ENCODE measurements around the gene LRRC45.

DNA sequence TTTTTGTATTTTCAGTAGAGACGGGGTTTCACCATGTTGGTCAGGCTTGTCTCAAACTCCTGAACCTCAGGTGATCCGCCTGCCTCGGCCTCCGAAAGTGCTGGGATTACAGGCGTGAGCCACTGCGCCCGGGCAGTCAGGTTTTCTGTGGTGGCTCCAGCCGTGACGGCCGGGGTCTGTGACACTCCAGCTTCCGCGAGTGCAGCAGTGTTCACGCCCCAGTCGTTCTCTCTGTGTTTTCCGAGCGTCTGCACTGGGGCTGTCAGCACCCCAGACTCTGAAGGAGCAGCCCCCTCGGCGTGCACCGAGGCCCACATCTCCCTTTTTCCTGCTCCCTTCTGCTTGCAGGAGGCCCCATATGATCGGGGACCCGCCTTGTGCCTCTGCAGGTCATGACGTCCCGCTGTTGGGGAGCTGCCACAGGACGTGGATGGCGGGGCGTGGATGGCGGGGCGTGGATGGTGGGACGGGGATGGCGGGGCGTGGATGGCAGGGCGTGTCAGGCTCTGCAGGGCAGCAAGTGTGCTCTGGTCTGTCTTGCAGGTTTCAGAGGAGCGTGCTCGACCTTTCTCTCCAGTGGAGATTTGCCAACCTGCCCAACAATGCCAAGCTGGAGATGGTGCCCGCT lies 40.0 kb upstream of the LRRC45 start:
- TF ChIP-seq, protein P1, sequence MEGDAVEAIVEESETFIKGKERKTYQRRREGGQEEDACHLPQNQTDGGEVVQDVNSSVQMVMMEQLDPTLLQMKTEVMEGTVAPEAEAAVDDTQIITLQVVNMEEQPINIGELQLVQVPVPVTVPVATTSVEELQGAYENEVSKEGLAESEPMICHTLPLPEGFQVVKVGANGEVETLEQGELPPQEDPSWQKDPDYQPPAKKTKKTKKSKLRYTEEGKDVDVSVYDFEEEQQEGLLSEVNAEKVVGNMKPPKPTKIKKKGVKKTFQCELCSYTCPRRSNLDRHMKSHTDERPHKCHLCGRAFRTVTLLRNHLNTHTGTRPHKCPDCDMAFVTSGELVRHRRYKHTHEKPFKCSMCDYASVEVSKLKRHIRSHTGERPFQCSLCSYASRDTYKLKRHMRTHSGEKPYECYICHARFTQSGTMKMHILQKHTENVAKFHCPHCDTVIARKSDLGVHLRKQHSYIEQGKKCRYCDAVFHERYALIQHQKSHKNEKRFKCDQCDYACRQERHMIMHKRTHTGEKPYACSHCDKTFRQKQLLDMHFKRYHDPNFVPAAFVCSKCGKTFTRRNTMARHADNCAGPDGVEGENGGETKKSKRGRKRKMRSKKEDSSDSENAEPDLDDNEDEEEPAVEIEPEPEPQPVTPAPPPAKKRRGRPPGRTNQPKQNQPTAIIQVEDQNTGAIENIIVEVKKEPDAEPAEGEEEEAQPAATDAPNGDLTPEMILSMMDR (IDR thresholded peaks at IDR 0.05; ENCODE audit: insufficient read depth, low read length, poor library complexity, severe bottlenecking) = no peak
- no peak for TF ChIP-seq EZH2phosphoT487 (conservative IDR thresholded peaks at IDR 0.05; ENCODE audit: low read length)
